ENCODE data around the gene USP5.

DNA sequence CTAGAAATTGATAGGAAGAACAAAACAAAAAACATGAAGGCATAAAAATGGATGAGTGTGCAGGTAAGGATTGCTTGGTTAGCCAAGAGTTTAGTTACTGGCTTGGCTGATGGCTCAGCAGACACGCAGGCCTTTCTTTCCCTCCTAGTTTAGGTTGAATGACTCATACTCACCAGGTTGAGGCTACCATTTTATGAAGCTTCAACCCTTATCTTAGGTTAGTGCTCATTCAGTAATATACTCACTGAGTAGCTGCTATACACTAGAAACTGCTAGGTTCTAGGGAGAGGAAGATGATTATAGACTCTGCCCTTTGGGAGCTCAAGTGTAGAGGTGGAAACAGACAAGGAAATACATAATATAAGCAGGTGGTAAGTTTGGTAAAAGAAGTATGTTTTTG is 17.7 kb upstream of the USP5 start:
- TF ChIP-seq EZH2phosphoT487 (IDR thresholded peaks at IDR 0.05; ENCODE audit: insufficient read depth, low read depth) (no peak), EZH2 (IDR thresholded peaks at IDR 0.05; ENCODE audit: insufficient read depth, poor library complexity, severe bottlenecking) (no peak)

Measured in GM23248 (cell line).